G401 (cell line): Measurements from ENCODE around the gene ABLIM2. TPM values are rescaled to one million over a fixed set of nuclear protein-coding genes. Genes with fewer than 3 reads are reported as not detected.
A peak's percentile ranks its signal among the peaks of the same experiment; 100 is the strongest.

Experiments
- DNase-seq: peaks from one replicate; pipeline ENCODE4 v3.0.0-alpha.2; 2015; ENCODE audit warnings: low spot score
- in situ Hi-C: cut with HindIII; loops from 2 replicates; pipeline ENCODE4 v1.10.0; 2016; ENCODE audit warnings: low sequenced_read_pairs, mixed read lengths
- total RNA-seq: library from RNA; depleted of rRNA; stranded (reverse); fragments of >200 nt; shearing (Covaris generic); gene quantifications from 2 replicates; pipeline ENCODE4 v1.2.3, GENCODE V29; 2014

The ABLIM2 gene
- total RNA-seq, 1 experiment from 2014 or later, result 1.3 TPM

- in situ Hi-C loops, result no loop called here
- DNase-seq, result no peak
Observed at GRCh38 chr4:8194306-8195242, 36.0 kb upstream of the ABLIM2 start.

- in situ Hi-C loops, result no loop called here
- DNase-seq, result no peak
Observed at GRCh38 chr4:8192748-8193738, 34.4 kb upstream of the ABLIM2 start.

- DNase-seq, result no peak
- in situ Hi-C loops, result no loop called here
Observed at GRCh38 chr4:8191136-8191747, 32.6 kb upstream of the ABLIM2 start.

GRCh38 chr4:8189551-8190466 is 31.2 kb upstream of the ABLIM2 start:
- in situ Hi-C loops, result no loop called here
- DNase-seq, result peak; percentile 73

GRCh38 chr4:8188743-8189550 is 30.3 kb upstream of the ABLIM2 start:
- in situ Hi-C loops, result no loop called here
- DNase-seq, result peak; percentile 50

GRCh38 chr4:8188085-8188484 is 29.5 kb upstream of the ABLIM2 start:
- DNase-seq, result peak; percentile 33
- in situ Hi-C loops, result no loop called here

- DNase-seq, result no peak
- in situ Hi-C loops, result no loop called here
Observed at GRCh38 chr4:8185930-8186329, 27.3 kb upstream of the ABLIM2 start.

GRCh38 chr4:8185295-8185694 is 26.7 kb upstream of the ABLIM2 start:
- DNase-seq, result no peak
- in situ Hi-C loops, result no loop called here

- in situ Hi-C loops, result no loop called here
- no peak for DNase-seq
Observed at GRCh38 chr4:8184061-8184460, 25.4 kb upstream of the ABLIM2 start.

- in situ Hi-C loops, result no loop called here
- no peak for DNase-seq
Observed at GRCh38 chr4:8182858-8183725, 24.5 kb upstream of the ABLIM2 start.

GRCh38 chr4:8182294-8182693 is 23.7 kb upstream of the ABLIM2 start:
- in situ Hi-C loops, result no loop called here
- no peak for DNase-seq

GRCh38 chr4:8181844-8182243 is 23.2 kb upstream of the ABLIM2 start:
- in situ Hi-C loops, result no loop called here

GRCh38 chr4:8181119-8181518 is 22.5 kb upstream of the ABLIM2 start:
- in situ Hi-C loops, result no loop called here
- DNase-seq, result no peak

More at GRCh38 chr4:8181844-8182243, 23.2 kb upstream of the ABLIM2 start:
- no peak for DNase-seq

GRCh38 chr4:8180310-8181093 is 21.9 kb upstream of the ABLIM2 start:
- no peak for DNase-seq
- in situ Hi-C loops, result no loop called here

GRCh38 chr4:8179771-8180170 is 21.2 kb upstream of the ABLIM2 start:
- DNase-seq, result no peak
- in situ Hi-C loops, result no loop called here

- DNase-seq, result no peak
- in situ Hi-C loops, result no loop called here
Observed at GRCh38 chr4:8179074-8179473, 20.5 kb upstream of the ABLIM2 start.
